HepG2 (cell line): ENCODE measurements around the gene TRIM15. TPM values are rescaled to one million over a fixed set of nuclear protein-coding genes. Genes with fewer than 3 reads are reported as not detected.

Experiments
- CHD2 ChIP-seq: IDR thresholded peaks from 2 replicates; pipeline ENCODE4 v1.6.1; 2011; ENCODE audit warnings: low read depth, low read length, improper control_type of control experiment
- FOSL1 ChIP-seq: sonication (generic); formaldehyde crosslinking; IDR thresholded peaks from 2 replicates; pipeline ENCODE4 v1.9.0; 2021; ENCODE audit warnings: missing genetic modification reagents, borderline replicate concordance
- JDP2 ChIP-seq: sonication (generic); formaldehyde crosslinking; IDR thresholded peaks from 2 replicates; pipeline ENCODE4 v1.8.1; 2022; ENCODE audit warnings: missing genetic modification reagents, borderline replicate concordance
- LCORL ChIP-seq, 2 experiments: fragments of 450-650 bp in 1 of 2; sonication (generic) in 1 of 2; formaldehyde crosslinking in 1 of 2; IDR thresholded peaks; 2 replicates each; pipeline versions ENCODE4 v1.5.0 to v1.6.1; 2017 to 2020; ENCODE audit warnings: antibody characterized with exemption in 1 of 2, missing genetic modification reagents in 1 of 2
- PLRG1 ChIP-seq: fragments of 450-650 bp; conservative IDR thresholded peaks from 2 replicates; pipeline ENCODE4 v1.6.1; 2016
- RNF2 ChIP-seq: fragments of 450-650 bp; conservative IDR thresholded peaks from 2 replicates; pipeline ENCODE4 v1.6.1; 2016; ENCODE audit warnings: low read depth
- SALL1 ChIP-seq: sonication (generic); formaldehyde crosslinking; IDR thresholded peaks from 2 replicates; pipeline ENCODE4 v1.8.0; 2022; ENCODE audit warnings: mild to moderate bottlenecking, missing genetic modification reagents
- SPEN ChIP-seq: sonication (generic); formaldehyde crosslinking; IDR thresholded peaks from 2 replicates; pipeline ENCODE4 v1.5.1; 2020; ENCODE audit warnings: low read depth, mild to moderate bottlenecking, missing genetic modification reagents
- TRAFD1 ChIP-seq: sonication (generic); formaldehyde crosslinking; IDR thresholded peaks from 2 replicates; pipeline ENCODE4 v1.5.1; 2020; ENCODE audit warnings: missing genetic modification reagents, mild to moderate bottlenecking, borderline replicate concordance
- TRIM24 ChIP-seq: sonication (generic); formaldehyde crosslinking; IDR thresholded peaks from 2 replicates; pipeline ENCODE4 v1.8.0; 2022; ENCODE audit warnings: mild to moderate bottlenecking, missing genetic modification reagents
- ZBTB39 ChIP-seq: sonication (generic); formaldehyde crosslinking; IDR thresholded peaks from 2 replicates; pipeline ENCODE4 v1.5.0; 2020; ENCODE audit warnings: missing genetic modification reagents
- ZNF232 ChIP-seq: sonication (generic); formaldehyde crosslinking; IDR thresholded peaks from 2 replicates; pipeline ENCODE4 v1.4.0; 2020; ENCODE audit warnings: missing genetic modification reagents, borderline replicate concordance
- ZNF263 ChIP-seq: sonication (generic); formaldehyde crosslinking; IDR thresholded peaks from 2 replicates; pipeline ENCODE4 v1.4.0; 2020; ENCODE audit warnings: missing genetic modification reagents
- ZNF414 ChIP-seq: sonication (generic); formaldehyde crosslinking; IDR thresholded peaks from 2 replicates; pipeline ENCODE4 v1.5.0; 2020; ENCODE audit warnings: missing genetic modification reagents
- ZNF572 ChIP-seq: sonication (generic); formaldehyde crosslinking; IDR thresholded peaks from 2 replicates; pipeline ENCODE4 v1.5.1; 2020; ENCODE audit warnings: mild to moderate bottlenecking, missing genetic modification reagents
- ZNF891 ChIP-seq: sonication (generic); formaldehyde crosslinking; IDR thresholded peaks from 2 replicates; pipeline ENCODE4 v1.5.0; 2020; ENCODE audit warnings: mild to moderate bottlenecking, missing genetic modification reagents
- ZSCAN12 ChIP-seq: sonication (generic); formaldehyde crosslinking; IDR thresholded peaks from 2 replicates; pipeline ENCODE4 v1.9.0; 2021; ENCODE audit warnings: mild to moderate bottlenecking, missing genetic modification reagents
- polyA plus RNA-seq, 8 experiments: library from polyadenylated mRNA; depleted of rRNA in 3 of 8; stranded (reverse) in 7 of 8; unstranded in 1 of 8; fragments of >200 nt; fragmentation: Illumina TruSeq in 4 of 8; extraction: Trizol in 4 of 8; gene quantifications; 2 replicates each; pipeline versions ENCODE4 v1.2.1 to v1.2.3, GENCODE V29; 2011 to 2016; ENCODE audit warnings: low read depth in 4 of 8, missing spikeins in 1 of 8, mixed read lengths in 1 of 8; ENCODE audit not compliant: insufficient read depth in 1 of 8
- total RNA-seq, 5 experiments: library from RNA; depleted of rRNA; stranded (reverse); fragments of >200 nt; fragmentation: Illumina TruSeq; extraction: Trizol; gene quantifications; 2 replicates each; pipeline ENCODE4 v1.2.3, GENCODE V29; 2016; ENCODE audit warnings: low read depth in 1 of 5
- TF ChIP-seq, protein P1 (sequence below): fragments of 450-650 bp; IDR thresholded peaks from 2 replicates; pipeline ENCODE4 v1.6.1; 2017; ENCODE audit warnings: mild to moderate bottlenecking
- TF ChIP-seq, protein P2 (sequence below): sonication (generic); formaldehyde crosslinking; IDR thresholded peaks from 2 replicates; pipeline ENCODE4 v1.9.0; 2021; ENCODE audit warnings: missing genetic modification reagents, borderline replicate concordance

The TRIM15 gene
- total and polyA plus RNA-seq, 2 of the 13 experiments (the other 11 are each of a cell fraction or from before 2014, with no cell fraction given) = 35.1 to 38.2 TPM

DNA sequence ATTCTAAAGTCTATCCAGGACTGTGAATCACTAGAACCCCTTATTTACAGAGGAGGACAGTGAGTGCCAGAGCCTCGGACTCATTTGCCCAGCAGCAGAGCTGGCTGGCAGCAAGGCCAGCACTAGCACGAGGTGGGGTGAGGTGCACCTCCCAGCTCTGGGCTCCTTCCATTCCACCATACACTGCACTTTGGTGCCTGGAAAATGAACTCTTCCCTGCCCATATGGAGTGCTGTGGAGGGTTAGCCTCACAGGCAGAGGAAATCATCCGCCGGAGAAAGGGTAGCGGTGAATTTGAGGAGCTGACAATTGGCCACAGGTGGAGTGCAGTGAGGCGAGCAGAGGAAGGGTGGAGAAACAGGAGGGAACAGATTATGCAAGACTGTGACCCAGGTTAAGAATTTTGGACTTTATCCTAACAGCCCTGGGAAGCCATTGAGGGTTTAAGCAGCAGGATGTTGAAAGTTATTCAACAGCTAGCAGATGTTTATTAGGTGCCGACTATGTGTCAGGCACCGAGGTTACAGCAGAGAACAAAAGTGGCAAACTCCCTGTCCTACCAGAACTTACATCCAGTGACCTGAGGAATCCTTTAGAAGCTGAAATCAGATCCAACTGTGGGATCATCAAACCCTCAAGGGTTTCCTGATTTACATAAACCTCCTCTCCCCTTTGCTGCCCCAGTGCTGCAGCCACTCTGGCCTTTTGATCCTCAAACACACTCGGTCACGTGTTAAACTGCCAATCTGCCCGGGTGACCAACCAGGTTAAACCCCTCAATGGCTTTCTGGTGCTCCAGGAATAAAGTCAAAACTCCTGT, 43.7 kb downstream of the TRIM15 start (continued):
- TF ChIP-seq TRAFD1 (CRISPR knock-in tag) (no peak), ZSCAN12 (CRISPR knock-in tag) (no peak), SPEN (CRISPR knock-in tag) (no peak; the same call in 1 of the 2 replicates), SALL1 (CRISPR knock-in tag) (peak; percentile 94), ZNF232 (0 out of 2 replicates have a peak, but pooled peaks have one; percentile 90), ZNF572 (0 out of 2 replicates have a peak, but pooled peaks have one; percentile 63), JDP2 (CRISPR knock-in tag) (no peak), ZNF891 (CRISPR knock-in tag) (no peak), LCORL (IDR thresholded peaks at IDR 0.05) (peak; percentile 97), LCORL (CRISPR knock-in tag; IDR thresholded peaks at IDR 0.05) (peak; percentile 99), ZNF263 (CRISPR knock-in tag) (0 out of 2 replicates have a peak, but pooled peaks have one; percentile 28), PLRG1 (no peak), CHD2 (no peak), TRIM24 (peak; percentile 67; the same call in 1 of the 2 replicates), RNF2 (peak; percentile 42), ZNF414 (CRISPR knock-in tag) (peak; percentile 40; the same call in 1 of the 2 replicates), FOSL1 (CRISPR knock-in tag) (no peak), ZBTB39 (no peak)
- TF ChIP-seq, protein P1, sequence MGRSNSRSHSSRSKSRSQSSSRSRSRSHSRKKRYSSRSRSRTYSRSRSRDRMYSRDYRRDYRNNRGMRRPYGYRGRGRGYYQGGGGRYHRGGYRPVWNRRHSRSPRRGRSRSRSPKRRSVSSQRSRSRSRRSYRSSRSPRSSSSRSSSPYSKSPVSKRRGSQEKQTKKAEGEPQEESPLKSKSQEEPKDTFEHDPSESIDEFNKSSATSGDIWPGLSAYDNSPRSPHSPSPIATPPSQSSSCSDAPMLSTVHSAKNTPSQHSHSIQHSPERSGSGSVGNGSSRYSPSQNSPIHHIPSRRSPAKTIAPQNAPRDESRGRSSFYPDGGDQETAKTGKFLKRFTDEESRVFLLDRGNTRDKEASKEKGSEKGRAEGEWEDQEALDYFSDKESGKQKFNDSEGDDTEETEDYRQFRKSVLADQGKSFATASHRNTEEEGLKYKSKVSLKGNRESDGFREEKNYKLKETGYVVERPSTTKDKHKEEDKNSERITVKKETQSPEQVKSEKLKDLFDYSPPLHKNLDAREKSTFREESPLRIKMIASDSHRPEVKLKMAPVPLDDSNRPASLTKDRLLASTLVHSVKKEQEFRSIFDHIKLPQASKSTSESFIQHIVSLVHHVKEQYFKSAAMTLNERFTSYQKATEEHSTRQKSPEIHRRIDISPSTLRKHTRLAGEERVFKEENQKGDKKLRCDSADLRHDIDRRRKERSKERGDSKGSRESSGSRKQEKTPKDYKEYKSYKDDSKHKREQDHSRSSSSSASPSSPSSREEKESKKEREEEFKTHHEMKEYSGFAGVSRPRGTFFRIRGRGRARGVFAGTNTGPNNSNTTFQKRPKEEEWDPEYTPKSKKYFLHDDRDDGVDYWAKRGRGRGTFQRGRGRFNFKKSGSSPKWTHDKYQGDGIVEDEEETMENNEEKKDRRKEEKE = no peak
- TF ChIP-seq, protein P2, sequence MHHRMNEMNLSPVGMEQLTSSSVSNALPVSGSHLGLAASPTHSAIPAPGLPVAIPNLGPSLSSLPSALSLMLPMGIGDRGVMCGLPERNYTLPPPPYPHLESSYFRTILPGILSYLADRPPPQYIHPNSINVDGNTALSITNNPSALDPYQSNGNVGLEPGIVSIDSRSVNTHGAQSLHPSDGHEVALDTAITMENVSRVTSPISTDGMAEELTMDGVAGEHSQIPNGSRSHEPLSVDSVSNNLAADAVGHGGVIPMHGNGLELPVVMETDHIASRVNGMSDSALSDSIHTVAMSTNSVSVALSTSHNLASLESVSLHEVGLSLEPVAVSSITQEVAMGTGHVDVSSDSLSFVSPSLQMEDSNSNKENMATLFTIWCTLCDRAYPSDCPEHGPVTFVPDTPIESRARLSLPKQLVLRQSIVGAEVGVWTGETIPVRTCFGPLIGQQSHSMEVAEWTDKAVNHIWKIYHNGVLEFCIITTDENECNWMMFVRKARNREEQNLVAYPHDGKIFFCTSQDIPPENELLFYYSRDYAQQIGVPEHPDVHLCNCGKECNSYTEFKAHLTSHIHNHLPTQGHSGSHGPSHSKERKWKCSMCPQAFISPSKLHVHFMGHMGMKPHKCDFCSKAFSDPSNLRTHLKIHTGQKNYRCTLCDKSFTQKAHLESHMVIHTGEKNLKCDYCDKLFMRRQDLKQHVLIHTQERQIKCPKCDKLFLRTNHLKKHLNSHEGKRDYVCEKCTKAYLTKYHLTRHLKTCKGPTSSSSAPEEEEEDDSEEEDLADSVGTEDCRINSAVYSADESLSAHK (CRISPR knock-in tag) = no peak
